Liver (tissue), 9 donors: ENCODE results near the gene STK32C. TPM values are rescaled to one million over a fixed set of nuclear protein-coding genes. Genes with fewer than 3 reads are reported as not detected.

Source experiments
- DNase-seq: peaks from one replicate; pipeline ENCODE4 v3.0.0-alpha.2; 2017; ENCODE audit warnings: low spot score
- H3K27ac ChIP-seq, 2 donors: one replicate each; pipeline ENCODE4 v1.7.0; 2013; ENCODE audit warnings: inconsistent platforms in 2 of 2, low read length in 2 of 2, control low read depth in 1 of 2, low read depth in 1 of 2, mild to moderate bottlenecking in 1 of 2
- H3K27me3 ChIP-seq, 4 donors: one replicate each; pipeline versions ENCODE4 v1.6.1 to v1.7.0; 2013; ENCODE audit warnings: low read length in 3 of 4, inconsistent platforms in 1 of 4, mild to moderate bottlenecking in 1 of 4, moderate library complexity in 1 of 4; ENCODE audit not compliant: control insufficient read depth in 4 of 4, insufficient read depth in 4 of 4
- H3K36me3 ChIP-seq, 4 donors: one replicate each; pipeline versions ENCODE4 v1.6.1 to v1.7.0; 2013; ENCODE audit warnings: low read length in 3 of 4, mild to moderate bottlenecking in 3 of 4, low read depth in 1 of 4, moderate library complexity in 1 of 4; ENCODE audit not compliant: control insufficient read depth in 4 of 4, insufficient read depth in 3 of 4
- H3K4me1 ChIP-seq, 4 donors: one replicate each; pipeline versions ENCODE4 v1.6.1 to v1.7.0; 2013; ENCODE audit warnings: low read length in 3 of 4, mild to moderate bottlenecking in 3 of 4, moderate library complexity in 1 of 4; ENCODE audit not compliant: control insufficient read depth in 4 of 4, insufficient read depth in 4 of 4
- H3K4me3 ChIP-seq, 3 donors: one replicate each; pipeline versions ENCODE4 v1.6.1 to v1.7.0; 2013; ENCODE audit warnings: low read length in 3 of 3, control low read depth in 1 of 3, low read depth in 1 of 3, mild to moderate bottlenecking in 1 of 3
- H3K9ac ChIP-seq, 2 donors: one replicate each; pipeline ENCODE4 v1.7.0; 2013; ENCODE audit warnings: low read length in 2 of 2, mild to moderate bottlenecking in 2 of 2, moderate library complexity in 2 of 2, control low read depth in 1 of 2, low read depth in 1 of 2
- H3K9me3 ChIP-seq, 4 donors: one replicate each; pipeline versions ENCODE4 v1.6.1 to v1.7.0; 2013; ENCODE audit warnings: low read length in 3 of 4; ENCODE audit not compliant: control insufficient read depth in 4 of 4
- EGR1 ChIP-seq, 2 donors: IDR thresholded peaks; 2 replicates each; pipeline ENCODE4 v1.6.1; 2016 to 2018; ENCODE audit warnings: antibody characterized with exemption in 2 of 2, low read depth in 2 of 2
- FOXA1 ChIP-seq: IDR thresholded peaks from 2 replicates; pipeline ENCODE4 v1.6.1; 2016; ENCODE audit warnings: antibody characterized with exemption
- FOXA2 ChIP-seq: IDR thresholded peaks from 2 replicates; pipeline ENCODE4 v1.6.1; 2016; ENCODE audit warnings: antibody characterized with exemption
- GABPA ChIP-seq, 2 donors: IDR thresholded peaks in 1 of 2; conservative IDR thresholded peaks in 1 of 2; 2 replicates each; pipeline ENCODE4 v1.6.1; 2016; ENCODE audit warnings: antibody characterized with exemption in 2 of 2, mild to moderate bottlenecking in 1 of 2, moderate library complexity in 1 of 2
- HNF4A ChIP-seq, 2 donors: conservative IDR thresholded peaks; 2 replicates each; pipeline ENCODE4 v1.6.1; 2016; ENCODE audit warnings: antibody characterized with exemption in 2 of 2, mild to moderate bottlenecking in 2 of 2
- HNF4G ChIP-seq: IDR thresholded peaks from 2 replicates; pipeline ENCODE4 v1.6.1; 2016; ENCODE audit warnings: antibody characterized with exemption
- JUND ChIP-seq, 2 donors: IDR thresholded peaks; 2 replicates each; pipeline ENCODE4 v1.6.1; 2016; ENCODE audit warnings: antibody characterized with exemption in 2 of 2
- NR2F2 ChIP-seq: IDR thresholded peaks from 2 replicates; pipeline ENCODE4 v1.6.1; 2016; ENCODE audit warnings: antibody characterized with exemption
- RAD21 ChIP-seq, 2 donors: IDR thresholded peaks; 2 replicates each; pipeline ENCODE4 v1.6.1; 2016; ENCODE audit warnings: antibody characterized with exemption in 2 of 2, mild to moderate bottlenecking in 2 of 2
- RXRA ChIP-seq, 2 donors: IDR thresholded peaks; 2 replicates each; pipeline ENCODE4 v1.6.1; 2017 to 2018; ENCODE audit warnings: antibody characterized with exemption in 2 of 2, mild to moderate bottlenecking in 1 of 2
- WGBS: extraction: QIAGEN DNeasy Blood & Tissue Kit; methylation state at CpG from one replicate; pipeline ENCODE4 v1.1.7; 2013; 5-methylcytosine and 5-hydroxymethylcytosine counted together
- polyA plus RNA-seq, 2 donors: library from polyadenylated mRNA; stranded (reverse) in 1 of 2; unstranded in 1 of 2; fragments of 200-250 nt in 1 of 2; fragments of >200 nt in 1 of 2; fragmentation: Nextera tagmentation in 1 of 2; extraction: Ambion mirVana in 1 of 2; gene quantifications; one replicate each; pipeline versions ENCODE4 v1.2.1 to v1.2.3, GENCODE V29; 2013 to 2015
- total RNA-seq, 2 donors: library from RNA; depleted of rRNA; stranded (reverse); fragments of >200 nt; gene quantifications; one replicate each; pipeline ENCODE4 v1.2.3, GENCODE V29; 2014
- TF ChIP-seq, protein P1 (sequence below): IDR thresholded peaks from 2 replicates; pipeline ENCODE4 v1.6.1; 2016; ENCODE audit warnings: antibody characterized with exemption
- TF ChIP-seq, protein P2 (sequence below): IDR thresholded peaks from 2 replicates; pipeline ENCODE4 v1.6.1; 2016; ENCODE audit warnings: antibody characterized with exemption, mild to moderate bottlenecking
- TF ChIP-seq, protein P3 (sequence below): IDR thresholded peaks from 2 replicates; pipeline ENCODE4 v1.6.1; 2016; ENCODE audit warnings: antibody characterized with exemption
- TF ChIP-seq, protein P4 (sequence below): fragments of 150-350 bp; IDR thresholded peaks from 2 replicates; pipeline ENCODE4 v1.5.1; 2017; ENCODE audit warnings: improper control_type of control experiment, low read depth, low read length; ENCODE audit not compliant: missing input control
- donor health status: healthy.
- donor health status: healthy.
- donor health status: healthy.
- donor health status: healthy.
- donor health status: healthy.

The STK32C gene
- total and polyA plus RNA-seq, 4 donors: 1.8 to 4.6 (median 2.2) TPM

DNA sequence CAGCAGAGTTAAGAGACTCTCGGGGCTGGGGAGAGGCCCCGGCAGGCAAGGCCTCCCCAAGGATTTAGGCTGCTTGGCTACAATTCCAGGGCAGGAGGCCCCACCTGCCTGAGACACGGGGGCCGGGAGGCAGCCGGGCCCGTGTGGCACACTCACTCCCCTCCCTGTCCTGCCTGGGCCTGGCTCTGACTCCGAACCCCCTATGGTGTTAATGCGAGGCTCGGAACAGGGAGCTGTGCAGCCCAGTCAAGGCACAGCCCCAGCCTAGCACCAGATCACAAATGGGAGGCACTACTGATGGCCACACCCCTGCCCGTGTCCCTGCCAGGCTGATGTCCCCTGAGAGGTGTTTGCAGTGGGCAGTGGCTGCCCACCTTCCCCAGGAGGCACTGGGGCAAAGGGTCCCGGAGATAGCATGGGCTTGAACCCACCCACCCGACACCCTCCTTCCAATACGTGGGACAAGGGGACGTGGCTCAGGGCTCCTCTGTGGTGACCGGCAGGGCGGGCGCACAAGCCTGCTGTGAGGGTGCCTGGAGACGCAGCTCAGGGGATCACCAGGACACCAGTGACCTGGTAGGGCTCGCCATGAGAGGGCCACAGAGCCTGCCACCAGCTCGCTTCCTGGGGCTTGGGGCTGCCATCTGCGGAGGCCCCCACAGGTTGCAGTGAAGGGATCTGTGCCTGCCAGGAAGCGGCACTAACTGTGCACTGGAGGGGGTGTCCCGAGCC is 84.0 kb downstream of the STK32C start:
- Histone ChIP-seq H3K4me1 (peaks cover 0 to 2% (median 0%) of the 10 kb centered on the region in 4 donors), H3K36me3 (no peaks in the 10 kb centered on the region), H3K9ac (no peak overlapping the region), H3K4me3 (no peak overlapping the region), H3K27me3 (no peaks in the 10 kb centered on the region), H3K27ac (no peak overlapping the region), H3K9me3 (no peaks in the 10 kb centered on the region)
- TF ChIP-seq NR2F2 (no peak), EGR1 (IDR thresholded peaks at IDR 0.05; ENCODE audit: low read depth in 2 of 2) (no peak), RAD21 (IDR thresholded peaks at IDR 0.05) (no peak), JUND (IDR thresholded peaks at IDR 0.05) (no peak), RXRA (IDR thresholded peaks at IDR 0.05) (no peak), FOXA2 (no peak), FOXA1 (no peak), GABPA (IDR thresholded peaks at IDR 0.05 in 1 of 2, conservative IDR thresholded peaks at IDR 0.05 in 1 of 2) (no peak), HNF4G (no peak)
- TF ChIP-seq, protein P1, sequence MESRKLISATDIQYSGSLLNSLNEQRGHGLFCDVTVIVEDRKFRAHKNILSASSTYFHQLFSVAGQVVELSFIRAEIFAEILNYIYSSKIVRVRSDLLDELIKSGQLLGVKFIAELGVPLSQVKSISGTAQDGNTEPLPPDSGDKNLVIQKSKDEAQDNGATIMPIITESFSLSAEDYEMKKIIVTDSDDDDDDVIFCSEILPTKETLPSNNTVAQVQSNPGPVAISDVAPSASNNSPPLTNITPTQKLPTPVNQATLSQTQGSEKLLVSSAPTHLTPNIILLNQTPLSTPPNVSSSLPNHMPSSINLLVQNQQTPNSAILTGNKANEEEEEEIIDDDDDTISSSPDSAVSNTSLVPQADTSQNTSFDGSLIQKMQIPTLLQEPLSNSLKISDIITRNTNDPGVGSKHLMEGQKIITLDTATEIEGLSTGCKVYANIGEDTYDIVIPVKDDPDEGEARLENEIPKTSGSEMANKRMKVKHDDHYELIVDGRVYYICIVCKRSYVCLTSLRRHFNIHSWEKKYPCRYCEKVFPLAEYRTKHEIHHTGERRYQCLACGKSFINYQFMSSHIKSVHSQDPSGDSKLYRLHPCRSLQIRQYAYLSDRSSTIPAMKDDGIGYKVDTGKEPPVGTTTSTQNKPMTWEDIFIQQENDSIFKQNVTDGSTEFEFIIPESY: no peak
- TF ChIP-seq, protein P2, sequence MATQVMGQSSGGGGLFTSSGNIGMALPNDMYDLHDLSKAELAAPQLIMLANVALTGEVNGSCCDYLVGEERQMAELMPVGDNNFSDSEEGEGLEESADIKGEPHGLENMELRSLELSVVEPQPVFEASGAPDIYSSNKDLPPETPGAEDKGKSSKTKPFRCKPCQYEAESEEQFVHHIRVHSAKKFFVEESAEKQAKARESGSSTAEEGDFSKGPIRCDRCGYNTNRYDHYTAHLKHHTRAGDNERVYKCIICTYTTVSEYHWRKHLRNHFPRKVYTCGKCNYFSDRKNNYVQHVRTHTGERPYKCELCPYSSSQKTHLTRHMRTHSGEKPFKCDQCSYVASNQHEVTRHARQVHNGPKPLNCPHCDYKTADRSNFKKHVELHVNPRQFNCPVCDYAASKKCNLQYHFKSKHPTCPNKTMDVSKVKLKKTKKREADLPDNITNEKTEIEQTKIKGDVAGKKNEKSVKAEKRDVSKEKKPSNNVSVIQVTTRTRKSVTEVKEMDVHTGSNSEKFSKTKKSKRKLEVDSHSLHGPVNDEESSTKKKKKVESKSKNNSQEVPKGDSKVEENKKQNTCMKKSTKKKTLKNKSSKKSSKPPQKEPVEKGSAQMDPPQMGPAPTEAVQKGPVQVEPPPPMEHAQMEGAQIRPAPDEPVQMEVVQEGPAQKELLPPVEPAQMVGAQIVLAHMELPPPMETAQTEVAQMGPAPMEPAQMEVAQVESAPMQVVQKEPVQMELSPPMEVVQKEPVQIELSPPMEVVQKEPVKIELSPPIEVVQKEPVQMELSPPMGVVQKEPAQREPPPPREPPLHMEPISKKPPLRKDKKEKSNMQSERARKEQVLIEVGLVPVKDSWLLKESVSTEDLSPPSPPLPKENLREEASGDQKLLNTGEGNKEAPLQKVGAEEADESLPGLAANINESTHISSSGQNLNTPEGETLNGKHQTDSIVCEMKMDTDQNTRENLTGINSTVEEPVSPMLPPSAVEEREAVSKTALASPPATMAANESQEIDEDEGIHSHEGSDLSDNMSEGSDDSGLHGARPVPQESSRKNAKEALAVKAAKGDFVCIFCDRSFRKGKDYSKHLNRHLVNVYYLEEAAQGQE: no peak
- TF ChIP-seq, protein P3, sequence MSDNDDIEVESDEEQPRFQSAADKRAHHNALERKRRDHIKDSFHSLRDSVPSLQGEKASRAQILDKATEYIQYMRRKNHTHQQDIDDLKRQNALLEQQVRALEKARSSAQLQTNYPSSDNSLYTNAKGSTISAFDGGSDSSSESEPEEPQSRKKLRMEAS: no peak
- no peak for DNase-seq
- WGBS: 89% methylated on average over 23 of the region's 23 CpGs

DNA sequence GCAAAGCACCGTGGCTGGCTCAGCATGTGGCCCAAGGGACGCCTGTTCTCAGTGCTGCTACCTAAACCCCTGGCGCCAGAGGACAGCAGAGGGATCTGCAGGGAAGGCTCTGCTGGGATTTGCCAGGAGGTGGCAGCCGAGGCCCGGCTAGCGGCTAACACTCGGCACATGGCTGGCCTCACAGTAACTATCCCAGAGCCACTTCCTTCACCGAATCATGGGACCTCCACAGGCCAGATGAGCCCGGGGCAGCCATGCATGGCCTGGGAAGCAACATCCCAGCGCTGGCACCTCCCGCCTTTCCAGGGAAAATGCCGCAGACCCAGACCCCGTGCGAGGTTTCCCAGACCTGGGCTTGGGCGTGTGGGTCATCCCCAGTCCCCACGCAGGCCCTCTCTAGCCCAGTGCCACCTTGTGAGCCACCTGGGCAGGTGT is 84.6 kb downstream of the STK32C start:
- DNase-seq: peak; percentile 71
- Histone ChIP-seq H3K4me1 (peaks cover 0 to 2% (median 0%) of the 10 kb centered on the region in 4 donors), H3K27me3 (no peaks in the 10 kb centered on the region), H3K27ac (no peak overlapping the region), H3K36me3 (no peaks in the 10 kb centered on the region), H3K9me3 (no peaks in the 10 kb centered on the region), H3K4me3 (no peak overlapping the region), H3K9ac (no peak overlapping the region)
- TF ChIP-seq HNF4A (conservative IDR thresholded peaks at IDR 0.05) (no peak), RAD21 (IDR thresholded peaks at IDR 0.05) (peak; percentile 95 to 98)
- TF ChIP-seq, protein P4, sequence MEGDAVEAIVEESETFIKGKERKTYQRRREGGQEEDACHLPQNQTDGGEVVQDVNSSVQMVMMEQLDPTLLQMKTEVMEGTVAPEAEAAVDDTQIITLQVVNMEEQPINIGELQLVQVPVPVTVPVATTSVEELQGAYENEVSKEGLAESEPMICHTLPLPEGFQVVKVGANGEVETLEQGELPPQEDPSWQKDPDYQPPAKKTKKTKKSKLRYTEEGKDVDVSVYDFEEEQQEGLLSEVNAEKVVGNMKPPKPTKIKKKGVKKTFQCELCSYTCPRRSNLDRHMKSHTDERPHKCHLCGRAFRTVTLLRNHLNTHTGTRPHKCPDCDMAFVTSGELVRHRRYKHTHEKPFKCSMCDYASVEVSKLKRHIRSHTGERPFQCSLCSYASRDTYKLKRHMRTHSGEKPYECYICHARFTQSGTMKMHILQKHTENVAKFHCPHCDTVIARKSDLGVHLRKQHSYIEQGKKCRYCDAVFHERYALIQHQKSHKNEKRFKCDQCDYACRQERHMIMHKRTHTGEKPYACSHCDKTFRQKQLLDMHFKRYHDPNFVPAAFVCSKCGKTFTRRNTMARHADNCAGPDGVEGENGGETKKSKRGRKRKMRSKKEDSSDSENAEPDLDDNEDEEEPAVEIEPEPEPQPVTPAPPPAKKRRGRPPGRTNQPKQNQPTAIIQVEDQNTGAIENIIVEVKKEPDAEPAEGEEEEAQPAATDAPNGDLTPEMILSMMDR: peak; percentile 97
- 40% methylated on average over 16 of the region's 16 CpGs for WGBS
